GM19468 (cell line): ENCODE results near the gene RNF113B.

ENCODE experiments used
- ATAC-seq: cut with Tn5 transposase; IDR thresholded peaks from one replicate; pipeline ENCODE4 v1.9.1; 2021; ENCODE audit warnings: mild to moderate bottlenecking, moderate library complexity, moderate number of reproducible peaks; ENCODE audit not compliant: unreplicated experiment; ENCODE audit errors: extremely low read depth

The RNF113B gene

GRCh38 chr13:98176777-98177608, at the start of gene RNF113B:
RNF113B (minus strand) TSS chr13:98177269; CDS start chr13:98177236, 33 bp downstream.
- ATAC-seq = no peak

GRCh38 chr13:98226496-98226895, 49.4 kb upstream of the RNF113B start:
- ATAC-seq = no peak

GRCh38 chr13:98225036-98225940, 48.2 kb upstream of the RNF113B start:
- ATAC-seq = no peak

GRCh38 chr13:98224557-98224956, 47.5 kb upstream of the RNF113B start:
- no peak for ATAC-seq

- ATAC-seq = no peak
These were observed 46.7 kb upstream of the RNF113B start for GRCh38 chr13:98223741-98224140.

- no peak for ATAC-seq
These were observed 45.7 kb upstream of the RNF113B start for GRCh38 chr13:98222816-98223215.

- ATAC-seq = no peak
These were observed 45.0 kb upstream of the RNF113B start for GRCh38 chr13:98222081-98222554.

- no peak for ATAC-seq
These were observed 44.2 kb upstream of the RNF113B start for GRCh38 chr13:98221234-98221633.

- ATAC-seq = no peak
These were observed 43.3 kb upstream of the RNF113B start for GRCh38 chr13:98220271-98220791.

GRCh38 chr13:98219685-98220084, 42.6 kb upstream of the RNF113B start:
- no peak for ATAC-seq

GRCh38 chr13:98217597-98217996, 40.5 kb upstream of the RNF113B start:
- no peak for ATAC-seq

GRCh38 chr13:98216711-98217285, 39.7 kb upstream of the RNF113B start:
- ATAC-seq = no peak

GRCh38 chr13:98216135-98216565, 39.1 kb upstream of the RNF113B start:
- ATAC-seq = no peak

- ATAC-seq = no peak
These were observed 38.4 kb upstream of the RNF113B start for GRCh38 chr13:98215508-98215907.

- ATAC-seq = no peak
These were observed 37.6 kb upstream of the RNF113B start for GRCh38 chr13:98214707-98215106.

- no peak for ATAC-seq
These were observed 37.1 kb upstream of the RNF113B start for GRCh38 chr13:98214008-98214643.

GRCh38 chr13:98213354-98213753, 36.3 kb upstream of the RNF113B start:
- ATAC-seq = no peak

- no peak for ATAC-seq
These were observed 35.7 kb upstream of the RNF113B start for GRCh38 chr13:98212763-98213162.

- ATAC-seq = no peak
These were observed 31.5 kb upstream of the RNF113B start for GRCh38 chr13:98208606-98209005.

GRCh38 chr13:98207416-98207815, 30.3 kb upstream of the RNF113B start:
- ATAC-seq = no peak
